H7 (cell line): ENCODE results near the gene MPV17L2. TPM values are rescaled to one million over a fixed set of nuclear protein-coding genes. Genes with fewer than 3 reads are reported as not detected.

ENCODE experiments used
- DNase-seq: peaks from one replicate; pipeline ENCODE4 v3.0.0; 2012
- H3K27me3 ChIP-seq: 2 replicates; pipeline ENCODE4 v1.6.0; 2011; ENCODE audit warnings: mild to moderate bottlenecking, low read length; ENCODE audit not compliant: control insufficient read depth, insufficient read depth
- H3K36me3 ChIP-seq: replicated peaks from 2 replicates; pipeline ENCODE4 v1.5.1; 2011; ENCODE audit warnings: low read length; ENCODE audit not compliant: control insufficient read depth, insufficient read depth
- H3K4me3 ChIP-seq: 2 replicates; pipeline ENCODE4 v1.5.1; 2011; ENCODE audit warnings: low read depth, mild to moderate bottlenecking, control low read depth, low read length, moderate library complexity; ENCODE audit not compliant: insufficient read depth
- total RNA-seq: library from RNA; depleted of rRNA; stranded (reverse); fragments of >200 nt; shearing (Covaris generic); gene quantifications from 2 replicates; pipeline ENCODE4 v1.2.3, GENCODE V29; 2014; rRNA removed

MPV17L2 gene
- total RNA-seq = 29.2 and 45.0 TPM in 2 replicates

DNA sequence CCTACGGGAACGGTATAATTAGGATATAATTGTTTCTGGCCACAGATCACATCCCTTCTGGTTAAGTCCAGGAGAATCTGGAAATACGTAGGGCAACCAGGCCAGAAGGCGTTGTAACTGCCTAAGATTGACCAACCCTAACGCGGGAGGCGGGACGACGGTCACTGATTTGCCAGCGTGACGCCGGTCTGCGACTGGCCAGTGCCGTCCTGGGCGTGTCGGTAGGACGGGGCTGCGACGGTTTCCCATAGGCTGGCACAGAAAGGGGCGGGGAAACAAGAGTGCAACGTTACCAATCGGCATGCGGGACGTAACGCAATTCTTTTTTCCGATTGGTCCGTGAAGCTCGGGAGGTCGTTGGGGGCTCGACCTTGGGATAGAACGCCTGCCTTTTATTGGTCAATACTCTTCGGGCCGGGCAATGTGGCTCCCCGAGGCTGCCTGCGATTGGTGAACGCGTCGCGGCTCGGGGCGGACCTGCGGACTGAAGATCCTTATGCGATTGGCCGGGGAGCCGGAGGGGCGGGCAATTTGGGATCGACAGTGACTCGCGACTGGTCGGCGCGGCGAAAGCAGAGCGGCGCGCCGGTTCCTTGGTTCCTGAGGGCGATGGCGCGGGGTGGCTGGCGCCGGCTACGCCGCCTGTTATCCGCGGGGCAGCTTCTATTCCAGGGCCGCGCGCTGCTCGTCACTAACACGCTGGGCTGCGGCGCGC is at the start of gene MPV17L2:
Gene MPV17L2 (plus strand): TSS at position 546 of the 715 bp plus-strand sequence. CDS start 64 bp downstream, at position 610.
- H3K4me3 ChIP-seq = peak within 1 kb of the TSS; percentile 74
- peaks cover 14% of the 10 kb centered on the region for H3K36me3 ChIP-seq
- DNase-seq = peak; percentile 98
- no peaks in the 10 kb centered on the region for H3K27me3 ChIP-seq

DNA sequence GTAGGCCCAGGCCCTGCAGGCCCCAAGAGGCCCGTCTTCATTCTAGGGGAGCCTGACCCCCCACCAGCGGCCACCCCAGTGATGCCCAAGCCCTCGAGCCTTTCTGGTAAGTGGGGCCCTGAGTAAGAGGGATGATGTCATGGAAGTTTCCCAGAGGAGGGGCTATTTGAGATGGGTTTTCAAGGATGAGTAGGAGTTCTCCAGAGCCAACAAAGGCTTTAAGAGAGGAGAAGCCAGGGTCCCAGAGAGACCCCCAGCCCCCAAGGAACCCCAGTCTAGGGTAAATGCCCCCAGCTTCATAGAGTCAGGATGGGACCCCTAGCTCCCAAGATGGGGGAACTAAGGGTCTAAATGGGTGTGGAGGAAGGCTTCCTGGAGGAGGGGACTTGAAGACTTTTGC is 49.1 kb upstream of the MPV17L2 start:
- Histone ChIP-seq H3K4me3 (no peak overlapping the region), H3K36me3 (peaks cover 11% of the 10 kb centered on the region), H3K27me3 (no peaks in the 10 kb centered on the region)
- no peak for DNase-seq

DNA sequence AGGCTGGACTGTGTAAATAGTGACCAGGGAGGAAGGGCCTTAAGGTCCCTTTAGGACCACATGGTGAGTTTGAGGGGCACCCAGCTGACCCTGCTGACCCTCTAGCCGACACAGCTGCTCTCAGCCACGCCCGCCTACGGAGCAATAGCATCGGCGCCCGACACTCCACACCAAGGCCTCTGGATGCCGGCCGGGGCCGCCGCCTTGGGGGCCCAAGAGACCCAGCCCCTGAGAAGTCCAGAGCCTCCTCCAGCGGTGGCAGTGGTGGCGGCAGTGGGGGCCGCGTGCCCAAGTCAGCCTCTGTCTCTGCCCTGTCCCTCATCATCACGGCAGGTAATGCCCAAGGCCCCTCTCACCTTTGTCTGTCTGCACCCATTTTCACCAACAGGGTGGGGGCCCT is 48.7 kb upstream of the MPV17L2 start:
- Histone ChIP-seq H3K27me3 (no peaks in the 10 kb centered on the region), H3K36me3 (peaks cover 11% of the 10 kb centered on the region), H3K4me3 (no peak overlapping the region)
- DNase-seq = no peak

DNA sequence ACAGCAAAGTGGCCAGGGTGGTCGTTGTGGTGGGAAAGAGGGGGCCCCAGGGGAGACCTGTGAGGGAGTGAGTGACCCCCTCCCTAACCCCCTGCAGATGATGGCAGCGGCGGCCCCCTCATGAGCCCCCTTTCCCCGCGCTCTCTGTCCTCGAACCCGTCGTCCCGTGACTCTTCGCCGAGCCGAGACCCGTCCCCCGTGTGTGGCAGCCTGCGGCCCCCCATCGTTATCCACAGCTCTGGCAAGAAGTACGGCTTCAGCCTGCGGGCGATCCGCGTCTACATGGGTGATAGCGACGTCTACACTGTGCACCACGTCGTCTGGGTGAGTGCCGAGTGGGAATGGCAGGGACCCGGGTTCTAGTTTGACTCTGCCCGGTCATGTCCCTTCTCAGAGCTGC is 48.1 kb upstream of the MPV17L2 start:
- H3K27me3 ChIP-seq = no peaks in the 10 kb centered on the region

DNA sequence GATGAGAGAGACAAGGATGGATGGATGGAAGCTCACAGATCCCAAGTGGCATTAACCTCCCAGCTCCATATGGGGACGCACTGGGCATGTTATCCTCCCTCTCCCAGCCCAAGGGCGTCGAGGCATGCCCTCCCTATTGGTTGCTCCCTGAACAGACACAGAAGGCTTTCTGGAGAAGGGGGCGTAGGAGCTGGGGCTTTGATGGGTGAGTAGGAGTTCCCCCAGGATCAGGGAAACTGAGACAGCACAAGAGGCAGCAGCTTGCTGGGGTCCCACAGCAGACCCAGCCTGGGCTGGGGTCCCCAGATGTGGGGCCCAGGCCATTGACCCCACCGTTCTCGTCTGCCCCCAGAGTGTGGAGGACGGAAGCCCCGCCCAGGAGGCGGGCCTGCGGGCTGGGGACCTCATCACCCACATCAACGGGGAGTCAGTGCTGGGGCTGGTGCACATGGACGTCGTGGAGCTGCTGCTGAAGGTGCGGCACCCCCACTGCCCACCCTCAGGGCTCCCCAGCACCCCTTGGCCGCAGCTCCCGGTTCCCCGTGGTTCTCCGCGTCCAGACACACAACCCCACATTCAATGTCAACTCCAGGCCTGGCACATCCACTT is 47.5 kb upstream of the MPV17L2 start:
- H3K27me3 ChIP-seq = no peaks in the 10 kb centered on the region
- peaks cover 11% of the 10 kb centered on the region for H3K36me3 ChIP-seq
- no peak overlapping the region for H3K4me3 ChIP-seq
- no peak for DNase-seq

More for the DNA sequence above, 48.1 kb upstream of the MPV17L2 start:
- peaks cover 11% of the 10 kb centered on the region for H3K36me3 ChIP-seq
- no peak overlapping the region for H3K4me3 ChIP-seq
- no peak for DNase-seq

DNA sequence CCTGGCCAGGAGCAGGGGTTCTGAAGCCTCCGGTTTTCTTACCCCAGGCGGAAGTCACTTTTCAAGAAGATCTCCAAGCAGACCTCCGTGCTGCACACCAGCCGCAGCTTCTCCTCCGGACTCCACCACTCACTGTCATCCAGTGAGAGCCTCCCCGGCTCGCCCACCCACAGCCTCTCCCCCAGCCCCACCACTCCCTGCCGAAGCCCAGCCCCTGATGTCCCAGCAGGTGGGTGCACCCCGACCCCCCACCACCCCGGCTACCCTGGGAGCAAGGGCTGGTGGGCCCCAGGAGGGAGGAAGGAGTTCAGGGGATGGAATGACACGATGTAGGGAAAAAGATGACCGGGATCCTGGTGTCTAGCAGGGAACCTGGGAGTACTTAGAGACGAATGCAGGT is 45.6 kb upstream of the MPV17L2 start:
- peaks cover 7% of the 10 kb centered on the region for H3K36me3 ChIP-seq

DNA sequence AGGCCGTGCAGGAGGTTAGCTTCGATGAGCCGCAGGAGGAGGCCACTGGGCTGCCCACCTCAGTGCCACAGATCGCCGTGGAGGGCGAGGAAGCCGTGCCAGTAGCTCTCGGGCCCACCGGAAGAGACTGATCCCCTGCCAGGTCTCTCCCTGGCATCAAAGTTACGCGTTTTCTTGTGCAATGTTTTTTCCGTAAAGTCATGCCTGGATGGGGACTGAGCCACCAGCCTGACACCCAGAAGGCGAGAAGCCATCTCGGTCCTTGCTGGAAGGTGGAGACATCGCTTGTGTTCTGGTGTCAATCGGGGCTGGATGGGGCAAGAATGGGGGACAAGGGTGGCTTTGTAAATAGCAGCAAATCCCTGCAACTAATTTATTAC is 43.4 kb upstream of the MPV17L2 start:
- no peak for DNase-seq
- Histone ChIP-seq H3K27me3 (no peaks in the 10 kb centered on the region), H3K36me3 (peaks cover 3% of the 10 kb centered on the region), H3K4me3 (no peak overlapping the region)

More for the DNA sequence above, 45.6 kb upstream of the MPV17L2 start:
- no peaks in the 10 kb centered on the region for H3K27me3 ChIP-seq
- H3K4me3 ChIP-seq = no peak overlapping the region
- no peak for DNase-seq

DNA sequence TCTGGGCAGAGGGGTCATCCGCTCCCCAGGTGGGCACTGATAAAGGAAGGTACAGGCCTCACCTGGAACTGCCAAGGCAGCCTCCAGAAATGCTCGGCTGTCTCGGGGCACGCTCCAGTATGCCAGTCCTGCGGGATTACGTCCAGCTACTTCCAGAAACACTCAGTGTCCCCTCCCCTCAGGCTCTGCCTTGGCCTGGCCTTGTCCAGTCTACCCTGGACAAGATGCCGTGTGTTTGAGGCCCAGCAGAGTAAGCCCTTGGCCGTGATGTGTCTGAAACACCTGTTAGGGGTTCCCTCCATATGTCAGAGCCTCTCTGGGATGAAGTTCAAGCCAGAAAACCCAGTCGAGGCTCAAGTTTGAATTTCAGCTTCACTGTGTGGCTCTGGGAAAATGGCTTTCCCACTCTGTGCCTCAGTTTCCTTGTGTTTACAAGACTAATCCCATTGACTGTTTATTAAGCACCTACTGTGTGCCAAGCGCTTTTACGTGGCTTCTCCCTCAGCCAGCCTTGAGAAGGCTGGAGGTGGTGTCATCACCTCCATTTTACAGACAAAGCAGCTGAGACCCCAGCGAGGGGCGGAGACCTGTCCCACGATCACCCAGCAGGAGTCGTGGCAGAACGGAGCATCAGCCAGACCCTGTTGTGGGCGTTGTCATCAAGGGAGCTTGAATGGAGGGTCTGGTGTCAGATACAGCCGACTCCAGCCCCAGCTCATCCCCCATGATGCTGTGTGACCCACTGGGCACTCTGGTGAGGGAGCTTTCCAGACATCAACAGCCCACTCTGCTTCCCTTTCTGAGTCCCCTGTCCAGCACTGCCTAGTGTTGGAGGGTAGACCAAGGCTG is 42.0 kb upstream of the MPV17L2 start:
- no peak for DNase-seq
- no peak overlapping the region for H3K4me3 ChIP-seq
- H3K27me3 ChIP-seq = no peaks in the 10 kb centered on the region
- H3K36me3 ChIP-seq = no peaks in the 10 kb centered on the region; the same call in 1 of the 2 replicates

DNA sequence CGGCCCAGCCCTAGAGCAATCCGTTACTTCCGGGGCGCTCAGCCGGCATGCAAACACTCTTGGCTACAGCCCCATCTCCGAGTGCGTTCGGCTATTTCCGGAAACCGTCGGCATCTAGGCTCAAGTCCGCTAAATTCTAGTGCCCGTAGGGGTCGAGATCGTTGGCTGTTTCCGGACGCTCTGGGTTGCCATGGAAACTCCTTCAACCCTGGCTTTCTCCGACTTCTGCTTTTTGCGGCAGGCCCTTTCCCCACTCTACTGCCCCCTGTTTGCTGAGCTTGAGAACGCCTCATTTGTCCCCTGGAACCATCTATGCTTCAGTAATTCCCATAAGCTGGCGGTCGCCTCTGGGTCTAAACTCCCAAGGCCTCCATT is 40.6 kb upstream of the MPV17L2 start:
- Histone ChIP-seq H3K36me3 (peaks cover 4% of the 10 kb centered on the region), H3K27me3 (no peaks in the 10 kb centered on the region), H3K4me3 (peak overlapping the region; percentile 64)
- peak; percentile 99 for DNase-seq

DNA sequence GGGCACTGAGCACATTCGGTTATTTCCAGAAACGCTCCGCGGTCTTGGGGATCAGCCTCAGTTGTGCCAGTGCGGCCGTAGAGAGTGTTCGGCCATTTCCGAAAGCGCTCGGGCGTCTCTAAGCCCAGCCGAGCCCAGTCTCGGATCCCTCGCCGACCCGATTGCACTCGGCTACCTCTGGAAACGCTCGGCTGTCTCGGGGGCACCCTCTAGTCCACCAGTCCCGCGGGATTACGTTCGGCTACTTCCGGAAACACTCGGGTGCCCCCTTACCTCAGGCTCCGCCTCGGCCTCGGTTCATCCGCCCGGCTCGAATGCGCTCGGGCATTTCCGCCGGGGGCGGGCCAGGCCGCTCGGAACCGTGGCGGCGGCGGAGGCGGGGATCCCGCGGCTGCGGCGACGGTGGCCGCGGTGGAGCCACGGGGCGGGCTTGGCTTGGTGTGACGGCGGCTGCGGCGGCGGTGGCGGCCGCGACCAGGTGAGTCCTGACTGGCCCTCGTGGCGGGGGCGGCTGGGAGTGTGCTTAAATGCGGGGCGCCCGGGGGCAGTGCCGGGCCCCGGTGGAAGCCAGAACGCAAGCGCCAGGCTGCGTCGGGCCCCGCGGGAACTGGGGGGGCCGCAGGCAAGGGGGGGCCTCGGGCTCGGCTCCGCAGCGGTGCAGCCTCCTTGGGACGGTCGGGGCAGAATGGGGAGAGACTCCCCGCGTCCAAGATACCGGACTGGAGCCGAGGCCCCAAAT is 40.0 kb upstream of the MPV17L2 start, which contains the start of gene PIK3R2:
Gene PIK3R2 (plus strand): TSS at position 347 of the 739 bp plus-strand sequence. CDS start 2,717 bp downstream, outside the sequence.
- peak within 1 kb of the TSS; percentile 85 for H3K4me3 ChIP-seq
- peaks cover 4% of the 10 kb centered on the region for H3K36me3 ChIP-seq
- peak; percentile 100 for DNase-seq
- no peaks in the 10 kb centered on the region for H3K27me3 ChIP-seq

DNA sequence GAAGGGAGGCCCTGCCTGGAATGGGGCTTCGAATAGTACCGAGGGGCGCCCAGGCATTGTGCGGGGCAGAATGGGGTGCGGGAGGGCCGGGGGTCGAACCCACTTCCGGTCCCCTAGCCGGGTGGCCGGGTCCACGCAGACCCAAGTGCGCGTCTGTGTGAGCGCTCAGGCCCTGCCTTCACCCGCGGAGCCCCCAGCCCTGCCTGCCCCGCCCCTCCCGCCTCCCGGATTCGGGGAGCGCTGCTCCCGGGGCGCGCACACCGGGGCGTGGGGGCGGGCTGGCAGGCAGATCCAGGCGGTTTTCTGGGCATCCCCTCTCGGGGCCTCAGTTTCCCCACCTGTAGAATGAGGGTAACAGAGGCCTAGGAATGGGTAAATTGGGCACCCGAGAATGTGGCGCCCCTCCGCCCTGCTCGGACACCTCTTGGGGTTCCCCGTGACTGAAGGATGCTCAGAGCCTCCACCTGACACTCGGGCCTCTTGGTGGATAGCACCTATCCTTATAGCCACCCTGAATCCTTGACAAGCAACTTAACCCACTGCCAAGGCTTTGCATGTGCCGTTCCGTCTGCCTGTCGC is 39.4 kb upstream of the MPV17L2 start:
- Histone ChIP-seq H3K36me3 (peaks cover 4% of the 10 kb centered on the region), H3K4me3 (peak overlapping the region; percentile 85), H3K27me3 (no peaks in the 10 kb centered on the region)
- peak; percentile 82 for DNase-seq

DNA sequence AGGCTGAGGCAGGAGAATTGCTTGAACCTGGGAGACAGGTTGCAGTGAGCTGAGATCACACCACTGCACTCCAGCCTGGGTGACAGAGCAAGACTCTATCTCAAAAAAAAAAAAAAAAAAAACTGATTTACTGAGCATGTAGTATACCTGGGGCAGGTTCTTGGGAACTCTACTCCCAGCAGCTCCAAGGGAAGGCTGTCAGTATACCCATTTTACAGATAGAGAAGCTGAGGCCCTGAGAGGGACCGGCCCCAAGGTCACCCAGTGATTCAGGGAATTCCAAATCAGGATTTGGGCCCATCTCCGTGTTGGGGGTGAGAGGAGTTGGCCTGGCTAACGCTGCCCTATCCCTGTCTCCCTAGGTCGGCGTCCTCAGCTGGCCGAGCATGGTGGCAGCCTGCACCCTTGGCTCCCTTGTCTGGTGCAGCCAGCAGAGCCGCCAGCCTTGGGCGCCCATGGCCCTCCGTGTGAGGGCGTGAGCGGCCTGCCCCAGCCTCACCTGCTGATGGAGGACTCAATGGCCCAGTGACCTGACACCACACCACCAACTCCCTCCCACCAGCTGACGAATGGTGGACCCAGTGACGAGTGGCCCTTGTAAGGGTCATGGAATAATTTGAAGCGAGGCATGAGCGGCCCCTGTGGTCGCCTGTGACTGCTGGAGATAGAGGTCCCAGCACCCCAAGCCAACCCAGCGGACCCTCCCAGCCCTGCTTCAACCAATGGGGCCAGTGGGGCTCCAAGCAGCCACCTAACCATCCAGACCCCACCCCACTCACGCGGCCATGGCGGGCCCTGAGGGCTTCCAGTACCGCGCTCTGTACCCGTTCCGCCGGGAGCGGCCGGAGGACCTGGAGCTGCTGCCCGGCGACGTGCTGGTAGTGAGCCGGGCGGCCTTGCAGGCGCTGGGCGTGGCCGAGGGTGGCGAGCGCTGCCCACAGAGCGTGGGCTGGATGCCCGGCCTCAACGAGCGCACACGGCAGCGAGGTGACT is 37.6 kb upstream of the MPV17L2 start:
- Histone ChIP-seq H3K27me3 (no peaks in the 10 kb centered on the region), H3K4me3 (no peak overlapping the region), H3K36me3 (peaks cover 4% of the 10 kb centered on the region)
- no peak for DNase-seq

DNA sequence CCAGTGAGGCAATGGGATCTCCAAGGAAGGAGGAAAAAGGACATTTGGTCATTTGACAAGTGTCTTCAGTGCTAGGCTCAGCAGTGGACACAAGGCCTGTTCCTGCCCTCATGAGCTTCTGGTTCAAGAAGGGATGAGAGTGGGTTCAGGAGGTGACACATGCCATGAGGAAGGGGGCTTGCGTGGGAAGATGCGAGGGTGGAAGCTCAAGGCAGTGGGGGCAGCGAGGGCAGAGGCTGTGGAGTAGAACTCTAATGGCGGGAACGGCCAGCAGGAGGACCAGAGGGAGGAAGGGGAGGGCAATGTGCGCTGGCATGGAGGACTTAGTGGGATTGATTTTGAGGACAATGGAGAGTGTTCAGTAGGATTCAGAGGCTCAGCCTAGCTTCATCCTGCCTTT is 36.8 kb upstream of the MPV17L2 start:
- no peak overlapping the region for H3K4me3 ChIP-seq
- no peaks in the 10 kb centered on the region for H3K27me3 ChIP-seq
- H3K36me3 ChIP-seq = peaks cover 4% of the 10 kb centered on the region
- DNase-seq = no peak
